Activated T-helper 17 cell treated with anti-CD3 and anti-CD28 coated beads, Interleukin-2, amount 50 U/mL, for 72 hours (primary cell): ENCODE data around the gene CETN1. TPM values are rescaled to one million over a fixed set of nuclear protein-coding genes. Genes with fewer than 3 reads are reported as not detected.

Experiments used
- ATAC-seq: fragments of 150-1000 bp; cut with Tn5 transposase; replicated peaks from 2 replicates; pipeline ENCODE4 v1.10.0; 2021; ENCODE audit warnings: mild to moderate bottlenecking, moderate library complexity
- H3K27ac Mint-ChIP-seq: one replicate; pipeline ENCODE4 v1.8.0; 2022; ENCODE audit warnings: mixed read lengths
- H3K27me3 Mint-ChIP-seq: one replicate; pipeline ENCODE4 v1.8.0; 2022; ENCODE audit warnings: mixed read lengths
- H3K36me3 Mint-ChIP-seq: one replicate; pipeline ENCODE4 v1.8.0; 2022; ENCODE audit warnings: low read depth, mild to moderate bottlenecking, mixed read lengths
- H3K4me1 Mint-ChIP-seq: one replicate; pipeline ENCODE4 v1.8.0; 2022; ENCODE audit warnings: mixed read lengths
- H3K4me3 Mint-ChIP-seq: one replicate; pipeline ENCODE4 v1.8.0; 2022; ENCODE audit warnings: mild to moderate bottlenecking, mixed read lengths
- H3K9me3 Mint-ChIP-seq: one replicate; pipeline ENCODE4 v1.8.0; 2022; ENCODE audit warnings: mixed read lengths
- total RNA-seq, 2 donors: library from RNA; stranded (reverse); gene quantifications; one replicate each; pipeline ENCODE4 v1.2.3, GENCODE V29; 2022

The CETN1 gene
- not detected for total RNA-seq

DNA sequence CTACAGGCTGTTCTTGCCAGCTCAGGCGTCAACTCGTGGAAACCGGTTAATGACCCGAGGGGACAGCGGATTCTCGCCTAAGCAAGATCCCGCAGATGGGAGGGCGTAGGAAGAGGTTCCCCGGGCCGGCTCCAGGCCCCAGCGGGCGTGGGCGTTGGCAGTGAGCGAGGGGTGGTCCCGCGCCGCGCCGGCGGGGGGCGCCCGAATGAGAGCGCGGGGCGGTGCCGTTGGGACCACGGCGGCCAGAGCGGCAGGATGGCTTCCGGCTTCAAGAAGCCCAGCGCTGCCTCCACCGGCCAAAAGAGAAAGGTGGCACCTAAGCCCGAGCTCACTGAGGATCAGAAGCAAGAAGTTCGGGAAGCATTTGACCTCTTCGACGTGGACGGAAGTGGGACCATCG is at the start of gene CETN1:
Gene CETN1 (plus strand): TSS at position 227 of the 400 bp plus-strand sequence. CDS start 29 bp downstream, at position 256.
- H3K27ac Mint-ChIP-seq, result no peak within 1 kb of the TSS
- H3K27me3 Mint-ChIP-seq, result peaks cover 20% of the 10 kb centered on the region
- H3K9me3 Mint-ChIP-seq, result no peaks in the 10 kb centered on the region
- ATAC-seq, result no peak
- H3K4me1 Mint-ChIP-seq, result no peaks in the 10 kb centered on the region
- H3K4me3 Mint-ChIP-seq, result no peak within 1 kb of the TSS
- H3K36me3 Mint-ChIP-seq, result no peaks in the 10 kb centered on the region

DNA sequence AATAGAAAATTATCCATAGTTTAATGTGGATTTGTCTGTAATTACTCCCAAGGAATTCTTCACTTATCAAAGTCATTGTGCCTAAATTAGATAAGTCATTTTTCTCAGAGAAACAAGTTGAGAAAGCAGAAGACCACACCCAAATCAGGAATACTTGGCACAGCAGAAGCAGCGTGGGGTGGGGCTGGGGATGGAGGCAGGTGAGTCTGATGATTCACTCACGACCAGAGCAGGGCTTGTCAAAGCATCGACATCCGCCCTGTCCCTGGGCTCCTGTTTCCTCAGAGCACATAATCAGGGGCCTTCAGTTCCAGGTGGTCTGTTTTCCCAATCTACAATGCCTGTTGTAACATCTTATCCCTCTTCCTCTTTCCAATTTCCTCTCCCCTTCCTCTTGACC is 48.2 kb upstream of the CETN1 start:
- Mint-ChIP-seq H3K4me1 (no peaks in the 10 kb centered on the region), H3K36me3 (no peaks in the 10 kb centered on the region), H3K27ac (no peak overlapping the region), H3K27me3 (peaks cover 7% of the 10 kb centered on the region), H3K4me3 (no peak overlapping the region), H3K9me3 (no peaks in the 10 kb centered on the region)
- no peak for ATAC-seq

GRCh38 chr18:532632-533031 is 47.5 kb upstream of the CETN1 start:
- no peak overlapping the region for H3K27ac Mint-ChIP-seq

GRCh38 chr18:533995-534601 is 46.1 kb upstream of the CETN1 start:
- Mint-ChIP-seq H3K4me1 (no peaks in the 10 kb centered on the region), H3K27ac (no peak overlapping the region), H3K9me3 (no peaks in the 10 kb centered on the region), H3K27me3 (peaks cover 4% of the 10 kb centered on the region), H3K4me3 (no peak overlapping the region), H3K36me3 (no peaks in the 10 kb centered on the region)
- no peak for ATAC-seq

More at GRCh38 chr18:532632-533031, 47.5 kb upstream of the CETN1 start:
- Mint-ChIP-seq H3K4me3 (no peak overlapping the region), H3K36me3 (no peaks in the 10 kb centered on the region), H3K9me3 (no peaks in the 10 kb centered on the region), H3K4me1 (no peaks in the 10 kb centered on the region), H3K27me3 (peaks cover 7% of the 10 kb centered on the region)
- ATAC-seq, result no peak

DNA sequence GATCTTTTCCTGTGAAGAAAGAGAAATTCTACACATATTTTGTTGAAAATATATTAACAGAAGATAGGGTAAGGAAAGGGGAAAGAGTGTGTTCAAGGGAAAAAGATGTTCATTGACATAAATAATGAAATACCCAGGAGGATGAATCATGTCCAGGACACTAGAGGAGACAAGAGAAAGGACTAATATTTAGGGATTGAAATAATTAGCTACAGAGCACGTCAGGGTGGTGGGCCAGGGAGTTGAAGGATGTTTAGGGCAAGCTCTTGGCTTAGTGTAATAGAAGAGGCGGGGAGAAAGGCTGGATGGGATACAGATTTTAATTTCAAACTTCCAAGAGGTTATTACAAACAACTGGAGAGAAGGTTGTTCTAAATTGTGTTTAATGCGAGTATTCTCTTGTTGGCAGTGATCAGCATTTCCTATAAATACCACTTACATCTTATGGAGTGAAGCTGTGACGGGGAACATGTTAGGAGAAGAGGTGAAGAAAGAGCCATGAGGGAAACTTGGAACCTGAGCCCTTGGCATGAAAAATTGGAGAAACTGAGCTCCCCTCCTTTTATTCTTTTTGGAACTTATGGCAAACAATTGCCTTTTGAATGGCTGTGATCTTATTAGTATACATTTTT is 36.6 kb upstream of the CETN1 start:
- Mint-ChIP-seq H3K27ac (no peak overlapping the region), H3K9me3 (no peaks in the 10 kb centered on the region), H3K4me3 (no peak overlapping the region), H3K27me3 (peaks cover 9% of the 10 kb centered on the region), H3K4me1 (no peaks in the 10 kb centered on the region), H3K36me3 (no peaks in the 10 kb centered on the region)
- no peak for ATAC-seq

- Mint-ChIP-seq H3K27ac (no peak overlapping the region), H3K9me3 (no peaks in the 10 kb centered on the region), H3K27me3 (peaks cover 27% of the 10 kb centered on the region), H3K4me1 (no peaks in the 10 kb centered on the region), H3K4me3 (no peak overlapping the region), H3K36me3 (no peaks in the 10 kb centered on the region)
- ATAC-seq, result no peak
These were observed 30.2 kb upstream of the CETN1 start for GRCh38 chr18:549967-550366.

- Mint-ChIP-seq H3K27me3 (peaks cover 25% of the 10 kb centered on the region), H3K36me3 (no peaks in the 10 kb centered on the region), H3K9me3 (no peaks in the 10 kb centered on the region), H3K4me1 (no peaks in the 10 kb centered on the region), H3K27ac (no peak overlapping the region), H3K4me3 (no peak overlapping the region)
- ATAC-seq, result no peak
These were observed 28.6 kb upstream of the CETN1 start for GRCh38 chr18:551404-552061.

DNA sequence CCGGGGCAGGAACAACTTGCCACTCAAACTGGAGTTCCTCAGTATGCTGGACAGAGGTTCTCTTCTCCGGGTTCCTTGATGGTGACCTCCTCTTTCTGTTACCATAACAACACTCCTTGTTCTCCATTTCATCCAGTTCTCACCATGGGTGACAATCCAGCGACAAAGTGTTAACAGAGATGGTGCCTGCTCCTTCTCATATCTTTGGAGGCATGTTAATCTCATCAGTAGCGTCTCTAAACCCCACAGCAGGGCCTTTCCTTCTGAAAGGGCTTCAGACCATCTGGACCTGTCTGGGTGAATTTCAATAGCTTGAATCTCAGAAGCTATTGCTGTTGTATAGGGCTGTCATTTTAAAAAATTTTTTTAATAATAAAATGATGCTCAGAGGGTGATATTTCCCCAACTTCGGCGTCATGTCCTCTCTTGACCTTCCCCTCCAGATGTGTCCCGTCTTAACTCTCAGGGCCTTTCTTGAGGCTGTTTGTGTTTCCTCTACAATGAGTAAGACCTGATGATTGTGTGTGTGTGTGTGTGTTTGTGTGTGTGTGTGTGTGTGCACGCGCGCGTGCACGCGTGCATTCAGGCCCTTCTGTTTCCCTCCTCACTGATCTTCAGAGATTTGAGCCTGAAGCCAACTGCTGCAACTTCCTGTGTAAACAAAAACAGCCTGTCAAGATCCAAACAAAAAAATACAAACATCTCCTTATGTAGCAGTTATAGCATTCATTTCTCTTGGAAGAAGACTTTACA is 24.3 kb upstream of the CETN1 start:
- Mint-ChIP-seq H3K27me3 (peaks cover 11% of the 10 kb centered on the region), H3K27ac (no peak overlapping the region), H3K36me3 (no peaks in the 10 kb centered on the region), H3K4me1 (no peaks in the 10 kb centered on the region), H3K4me3 (no peak overlapping the region), H3K9me3 (no peaks in the 10 kb centered on the region)
- no peak for ATAC-seq

DNA sequence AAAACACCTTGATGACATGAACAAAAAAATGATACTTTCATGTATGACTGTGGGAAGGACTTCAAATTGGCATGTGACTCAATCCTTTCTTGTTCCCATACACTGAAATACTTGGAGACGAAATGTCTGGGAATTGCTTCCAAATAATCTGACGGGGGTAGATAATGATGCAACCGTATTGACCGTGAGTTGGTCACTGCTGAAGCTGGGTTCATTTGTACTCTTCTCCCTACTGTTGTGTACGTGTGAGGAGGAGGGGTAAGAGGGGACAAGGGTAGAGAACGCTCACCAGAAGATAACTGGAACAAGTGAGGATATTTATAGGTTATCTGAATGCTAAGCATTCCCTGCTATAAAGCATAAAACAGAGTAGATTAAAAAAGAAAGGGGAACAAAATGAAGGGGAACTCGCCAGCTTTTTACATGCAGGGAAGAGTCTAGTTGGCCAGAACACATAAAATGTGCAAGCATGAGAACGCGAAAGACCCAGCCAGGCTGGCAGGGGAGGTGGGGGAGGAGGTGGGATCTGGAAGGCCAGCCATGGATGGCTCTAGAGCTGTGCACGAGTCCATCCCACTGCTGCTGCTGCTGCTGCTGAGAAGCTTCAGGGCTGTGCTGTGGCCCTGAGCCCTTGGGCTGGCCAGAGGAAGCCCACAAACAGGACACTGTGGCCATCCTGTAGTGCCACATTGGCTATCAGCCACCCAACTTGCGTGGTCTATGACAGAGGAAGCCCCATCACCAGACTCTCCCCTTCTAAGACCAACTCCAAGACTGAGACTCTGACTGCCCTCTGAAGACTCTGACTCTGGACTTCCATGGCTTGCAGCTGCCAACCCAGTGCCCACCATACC is 15.2 kb upstream of the CETN1 start:
- H3K27ac Mint-ChIP-seq, result no peak overlapping the region
- no peak overlapping the region for H3K4me3 Mint-ChIP-seq
- ATAC-seq, result no peak
- no peaks in the 10 kb centered on the region for H3K36me3 Mint-ChIP-seq
- H3K27me3 Mint-ChIP-seq, result peaks cover 18% of the 10 kb centered on the region
- no peaks in the 10 kb centered on the region for H3K4me1 Mint-ChIP-seq
- H3K9me3 Mint-ChIP-seq, result no peaks in the 10 kb centered on the region

DNA sequence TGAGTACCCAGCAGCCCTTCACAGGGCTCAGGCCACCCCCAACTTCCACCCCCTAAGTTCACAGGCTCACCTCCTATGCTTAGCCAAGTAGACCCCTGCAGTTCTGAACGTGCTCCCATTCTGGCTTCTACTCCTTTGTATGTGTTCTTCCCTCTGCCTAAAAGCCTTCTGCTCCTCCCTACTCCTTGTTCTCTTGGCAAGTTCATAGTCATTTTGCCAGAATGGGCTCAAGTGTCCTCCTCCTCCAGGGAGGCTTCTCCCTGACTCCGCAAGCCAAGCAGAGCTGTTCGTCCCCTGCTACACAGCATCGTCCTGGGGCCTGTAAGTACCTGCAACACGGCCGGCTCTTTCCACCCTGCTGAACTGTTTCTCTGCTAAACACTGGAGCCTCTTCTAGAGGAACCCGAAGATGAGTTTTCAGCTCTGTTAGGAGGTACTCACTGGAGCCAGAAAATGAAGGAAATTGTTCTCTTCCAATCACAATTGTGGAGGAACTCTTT is 14.6 kb upstream of the CETN1 start:
- no peak for ATAC-seq
- Mint-ChIP-seq H3K4me1 (no peaks in the 10 kb centered on the region), H3K36me3 (no peaks in the 10 kb centered on the region), H3K27ac (no peak overlapping the region), H3K9me3 (no peaks in the 10 kb centered on the region), H3K27me3 (peaks cover 18% of the 10 kb centered on the region), H3K4me3 (no peak overlapping the region)

DNA sequence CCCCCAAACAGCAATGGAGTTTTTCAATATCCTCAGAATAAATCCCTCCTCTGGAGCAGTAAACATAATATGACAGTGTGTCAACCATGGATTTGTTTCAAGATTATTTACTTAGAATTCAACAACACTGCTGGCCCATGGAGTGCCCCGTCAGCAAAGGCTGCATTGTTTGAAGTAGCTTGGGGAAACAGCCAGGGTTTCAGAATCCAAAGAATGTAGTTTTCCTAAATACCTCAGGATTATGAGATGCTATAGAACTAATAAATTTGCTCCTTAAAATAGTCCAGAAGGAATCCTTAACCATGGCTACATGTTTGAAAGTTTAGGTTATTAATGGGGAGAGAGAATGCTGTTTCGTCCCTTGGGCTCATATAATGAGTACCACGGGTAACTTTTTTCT is 13.1 kb upstream of the CETN1 start:
- H3K36me3 Mint-ChIP-seq, result no peaks in the 10 kb centered on the region
- no peak overlapping the region for H3K4me3 Mint-ChIP-seq
- H3K27ac Mint-ChIP-seq, result no peak overlapping the region
- H3K27me3 Mint-ChIP-seq, result peaks cover 18% of the 10 kb centered on the region
- H3K4me1 Mint-ChIP-seq, result no peaks in the 10 kb centered on the region
- H3K9me3 Mint-ChIP-seq, result no peaks in the 10 kb centered on the region
- ATAC-seq, result no peak

- H3K27ac Mint-ChIP-seq, result no peak overlapping the region
- H3K27me3 Mint-ChIP-seq, result peaks cover 18% of the 10 kb centered on the region
- no peak for ATAC-seq
- no peaks in the 10 kb centered on the region for H3K36me3 Mint-ChIP-seq
- no peak overlapping the region for H3K4me3 Mint-ChIP-seq
- H3K4me1 Mint-ChIP-seq, result no peaks in the 10 kb centered on the region
- no peaks in the 10 kb centered on the region for H3K9me3 Mint-ChIP-seq
These were observed 11.4 kb upstream of the CETN1 start for GRCh38 chr18:568731-569130.

GRCh38 chr18:570256-570655 is 9.9 kb upstream of the CETN1 start:
- H3K9me3 Mint-ChIP-seq, result no peaks in the 10 kb centered on the region
- no peaks in the 10 kb centered on the region for H3K4me1 Mint-ChIP-seq
- H3K27me3 Mint-ChIP-seq, result peaks cover 20% of the 10 kb centered on the region
- H3K27ac Mint-ChIP-seq, result no peak overlapping the region
- H3K36me3 Mint-ChIP-seq, result no peaks in the 10 kb centered on the region
- H3K4me3 Mint-ChIP-seq, result no peak overlapping the region
- ATAC-seq, result no peak

DNA sequence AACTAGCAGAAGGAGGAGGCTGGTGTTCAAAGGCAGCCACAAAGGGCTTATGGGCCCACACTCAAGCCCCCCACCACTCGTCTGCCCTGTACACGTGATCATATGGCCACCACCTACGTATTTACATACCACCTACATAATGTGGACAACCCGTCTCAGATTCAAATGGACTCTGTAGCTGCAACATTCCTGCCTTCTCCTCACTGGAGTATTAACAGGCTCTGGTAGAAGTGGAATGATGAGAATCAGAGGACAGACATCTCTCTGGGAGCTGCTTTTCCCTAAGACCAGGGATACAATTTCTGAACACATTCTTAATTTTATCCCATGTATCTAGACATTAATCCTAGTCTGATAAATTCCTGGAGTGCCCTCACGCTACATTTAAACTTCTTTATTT is 9.5 kb upstream of the CETN1 start:
- no peak for ATAC-seq
- H3K27me3 Mint-ChIP-seq, result peaks cover 16% of the 10 kb centered on the region

More for the DNA sequence above, 9.5 kb upstream of the CETN1 start:
- Mint-ChIP-seq H3K4me1 (no peaks in the 10 kb centered on the region), H3K9me3 (no peaks in the 10 kb centered on the region), H3K4me3 (no peak overlapping the region), H3K27ac (no peak overlapping the region), H3K36me3 (no peaks in the 10 kb centered on the region)
